Measurements from ENCODE around the gene XRCC2. TPM values are rescaled to one million over a fixed set of nuclear protein-coding genes. Genes with fewer than 3 reads are reported as not detected.
"Not testable (repeated sequence)": the region's sequence is repeated elsewhere in the genome, so short reads cannot be mapped to it uniquely, and the experiment has no call there.

XRCC2 gene
- polyA plus RNA-seq (2013, experiment 1 of 2) = 15.7 TPM
- 13.9 TPM for polyA plus RNA-seq (2013, experiment 2 of 2)

GRCh38 chr7:152675759-152676636 lies at the start of gene XRCC2:
TSS of gene XRCC2 (minus strand) at chr7:152676141. CDS start at chr7:152676079, 62 bp downstream.
- no peaks in the 10 kb centered on the region for H3K27me3 ChIP-seq (ENCODE audit: insufficient read depth, low read length)
- 4% methylated on average over 62 of the region's 63 CpGs for WGBS
- H3K4me3 ChIP-seq (ENCODE audit: low read length) = peak within 1 kb of the TSS; percentile 93
- H3K4me1 ChIP-seq (ENCODE audit: insufficient read depth, low read length) = peaks cover 4% of the 10 kb centered on the region; the same call in 1 of the 2 replicates
- peak within 1 kb of the TSS; percentile 84 for H3K27ac ChIP-seq (ENCODE audit: low read depth, low read length)
- no peaks in the 10 kb centered on the region for H3K9me3 ChIP-seq (ENCODE audit: insufficient read depth, low read depth, low read length)
- H3K9ac ChIP-seq (ENCODE audit: low read depth, low read length) = peak within 1 kb of the TSS; percentile 98
- peaks cover 25% of the 10 kb centered on the region for H3K36me3 ChIP-seq (ENCODE audit: insufficient read depth, low read length)

- H3K27me3 ChIP-seq (ENCODE audit: insufficient read depth, low read length) = no peaks in the 10 kb centered on the region
- no peaks in the 10 kb centered on the region for H3K36me3 ChIP-seq (ENCODE audit: insufficient read depth, low read length)
- H3K4me3 ChIP-seq (ENCODE audit: low read length) = no peak overlapping the region
- H3K4me1 ChIP-seq (ENCODE audit: insufficient read depth, low read length) = no peaks in the 10 kb centered on the region
- 89% methylated on average over 2 of the region's 2 CpGs for WGBS
- no peak overlapping the region for H3K27ac ChIP-seq (ENCODE audit: low read depth, low read length)
- H3K9ac ChIP-seq (ENCODE audit: low read depth, low read length) = no peak overlapping the region
- no peaks in the 10 kb centered on the region for H3K9me3 ChIP-seq (ENCODE audit: insufficient read depth, low read depth, low read length)
Measured at GRCh38 chr7:152723364-152723763, 47.4 kb upstream of the XRCC2 start.

GRCh38 chr7:152712412-152713042 lies 36.6 kb upstream of the XRCC2 start:
- H3K9ac ChIP-seq (ENCODE audit: low read depth, low read length); H3K9me3 ChIP-seq (ENCODE audit: insufficient read depth, low read depth, low read length); H3K27me3 ChIP-seq (ENCODE audit: insufficient read depth, low read length); H3K36me3 ChIP-seq (ENCODE audit: insufficient read depth, low read length); H3K27ac ChIP-seq (ENCODE audit: low read depth, low read length); H3K4me3 ChIP-seq (ENCODE audit: low read length); H3K4me1 ChIP-seq (ENCODE audit: insufficient read depth, low read length): not testable (repeated sequence)
- 94% methylated on average over 1 of the region's 1 CpG for WGBS

DNA sequence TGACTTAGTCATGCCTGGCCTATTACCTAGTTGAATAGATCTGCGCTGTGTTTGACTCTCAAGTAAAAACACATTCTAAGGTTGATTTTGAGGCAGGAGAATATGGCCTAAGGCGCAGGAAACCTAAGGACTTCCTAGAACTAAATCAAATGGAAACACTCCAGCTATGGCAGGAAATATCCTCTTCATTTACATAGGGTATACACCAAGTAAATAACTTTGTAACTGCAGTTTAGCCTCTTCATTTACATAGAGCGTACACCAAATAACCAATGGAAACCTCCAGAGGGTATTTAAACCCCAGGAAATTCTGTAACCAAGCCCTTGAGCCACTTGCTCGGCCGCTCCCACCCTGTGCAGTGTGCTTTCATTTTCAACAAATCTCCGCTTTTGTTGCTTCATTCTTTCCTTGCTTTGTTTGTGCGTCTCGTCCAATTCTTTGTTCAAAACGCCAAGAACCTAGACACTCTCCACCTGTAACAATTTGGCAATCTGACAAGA lies 35.6 kb upstream of the XRCC2 start:
- no peak overlapping the region for H3K27ac ChIP-seq (ENCODE audit: low read depth, low read length)
- H3K36me3 ChIP-seq (ENCODE audit: insufficient read depth, low read length) = no peaks in the 10 kb centered on the region
- no peaks in the 10 kb centered on the region for H3K27me3 ChIP-seq (ENCODE audit: insufficient read depth, low read length)
- no peak overlapping the region for H3K9ac ChIP-seq (ENCODE audit: low read depth, low read length)
- H3K9me3 ChIP-seq (ENCODE audit: insufficient read depth, low read depth, low read length) = no peaks in the 10 kb centered on the region
- 95% methylated on average over 9 of the region's 9 CpGs for WGBS
- no peaks in the 10 kb centered on the region; the same call in 1 of the 2 replicates for H3K4me1 ChIP-seq (ENCODE audit: insufficient read depth, low read length)
- H3K4me3 ChIP-seq (ENCODE audit: low read length) = no peak overlapping the region

DNA sequence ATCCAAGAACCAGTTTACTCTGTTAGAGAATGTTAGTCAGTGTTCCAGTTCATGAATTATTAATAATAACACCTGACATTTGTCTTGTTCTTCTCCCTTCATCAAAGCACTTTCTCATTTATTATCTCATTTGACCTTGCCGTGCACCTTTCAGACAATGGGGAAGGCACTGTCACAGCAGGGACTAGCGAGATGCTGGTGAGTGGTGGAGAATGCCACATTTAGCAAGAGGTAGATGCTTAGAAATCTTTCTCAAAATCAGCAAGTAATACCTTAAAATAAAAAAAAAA lies 34.2 kb upstream of the XRCC2 start:
- H3K36me3 ChIP-seq (ENCODE audit: insufficient read depth, low read length) = no peaks in the 10 kb centered on the region
- no peaks in the 10 kb centered on the region for H3K27me3 ChIP-seq (ENCODE audit: insufficient read depth, low read length)
- H3K4me1 ChIP-seq (ENCODE audit: insufficient read depth, low read length) = no peaks in the 10 kb centered on the region; the same call in 1 of the 2 replicates
- H3K27ac ChIP-seq (ENCODE audit: low read depth, low read length) = no peak overlapping the region
- no peak overlapping the region for H3K9ac ChIP-seq (ENCODE audit: low read depth, low read length)
- peaks cover 5% of the 10 kb centered on the region for H3K9me3 ChIP-seq (ENCODE audit: insufficient read depth, low read depth, low read length)
- H3K4me3 ChIP-seq (ENCODE audit: low read length) = no peak overlapping the region
- 60% methylated on average over 1 of the region's 2 CpGs for WGBS

- Histone ChIP-seq H3K27me3 (ENCODE audit: insufficient read depth, low read length) (no peaks in the 10 kb centered on the region), H3K27ac (ENCODE audit: low read depth, low read length) (no peak overlapping the region), H3K4me1 (ENCODE audit: insufficient read depth, low read length) (no peaks in the 10 kb centered on the region; the same call in 1 of the 2 replicates), H3K9ac (ENCODE audit: low read depth, low read length) (no peak overlapping the region), H3K4me3 (ENCODE audit: low read length) (no peak overlapping the region), H3K36me3 (ENCODE audit: insufficient read depth, low read length) (no peaks in the 10 kb centered on the region), H3K9me3 (ENCODE audit: insufficient read depth, low read depth, low read length) (peaks cover 10% of the 10 kb centered on the region)
- WGBS = 90% methylated on average over 4 of the region's 5 CpGs
Measured at GRCh38 chr7:152709287-152710152, 33.6 kb upstream of the XRCC2 start.

DNA sequence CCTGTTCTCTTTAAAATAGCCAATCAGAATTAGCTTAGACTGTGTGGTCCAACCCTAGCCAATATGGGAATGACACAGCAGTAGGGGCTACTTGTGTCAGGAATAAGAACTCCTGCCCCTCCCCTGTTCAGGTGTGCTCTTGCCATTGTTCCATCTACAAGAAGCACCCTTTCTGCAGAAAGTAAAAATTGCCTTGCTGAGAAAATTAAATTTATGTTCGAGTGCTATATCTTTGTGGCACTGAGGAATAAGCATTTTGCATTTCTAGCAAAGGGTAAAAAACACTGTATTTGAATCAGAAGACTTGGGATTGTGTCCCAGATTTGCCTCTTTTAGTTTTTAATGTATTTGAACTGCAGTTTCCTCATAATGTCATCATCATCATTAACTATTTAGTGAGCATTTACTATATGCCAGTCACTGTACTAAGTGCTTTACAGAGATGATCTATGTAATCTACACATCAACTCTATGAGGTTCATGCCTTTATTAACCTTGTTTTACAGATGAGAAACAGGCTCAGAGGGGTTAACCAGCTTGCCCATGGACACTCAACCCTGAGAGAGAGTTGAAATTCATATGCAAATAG lies 28.9 kb upstream of the XRCC2 start:
- no peak overlapping the region for H3K4me3 ChIP-seq (ENCODE audit: low read length)
- H3K9ac ChIP-seq (ENCODE audit: low read depth, low read length) = no peak overlapping the region
- 79% methylated on average over 1 of the region's 1 CpG for WGBS
- H3K27me3 ChIP-seq (ENCODE audit: insufficient read depth, low read length) = no peaks in the 10 kb centered on the region
- H3K9me3 ChIP-seq (ENCODE audit: insufficient read depth, low read depth, low read length) = peaks cover 19% of the 10 kb centered on the region
- H3K36me3 ChIP-seq (ENCODE audit: insufficient read depth, low read length) = no peaks in the 10 kb centered on the region
- H3K27ac ChIP-seq (ENCODE audit: low read depth, low read length) = no peak overlapping the region
- H3K4me1 ChIP-seq (ENCODE audit: insufficient read depth, low read length) = no peaks in the 10 kb centered on the region

DNA sequence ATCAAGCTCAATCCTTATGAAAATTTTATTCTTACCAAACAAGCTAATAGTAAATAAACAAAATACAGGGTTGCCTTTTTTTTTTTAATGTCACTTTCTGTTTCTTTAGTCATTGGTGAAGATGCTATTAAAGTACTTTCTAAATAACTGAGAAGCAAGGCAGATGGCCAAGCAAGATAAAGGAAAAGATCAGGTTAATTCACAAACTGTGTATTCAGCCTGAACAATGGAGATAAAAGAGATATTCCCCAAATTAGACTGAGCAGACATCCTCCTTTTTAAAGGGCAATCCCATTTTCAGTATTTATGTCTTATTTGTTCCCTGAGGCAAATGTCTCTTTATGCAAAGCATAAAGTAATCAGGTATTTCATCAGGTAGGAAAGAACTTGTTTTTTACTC lies 23.1 kb upstream of the XRCC2 start:
- Histone ChIP-seq H3K27ac (ENCODE audit: low read depth, low read length) (no peak overlapping the region), H3K27me3 (ENCODE audit: insufficient read depth, low read length) (no peaks in the 10 kb centered on the region), H3K9me3 (ENCODE audit: insufficient read depth, low read depth, low read length) (peaks cover 4% of the 10 kb centered on the region), H3K4me3 (ENCODE audit: low read length) (no peak overlapping the region), H3K9ac (ENCODE audit: low read depth, low read length) (no peak overlapping the region), H3K36me3 (ENCODE audit: insufficient read depth, low read length) (no peaks in the 10 kb centered on the region), H3K4me1 (ENCODE audit: insufficient read depth, low read length) (no peaks in the 10 kb centered on the region)

DNA sequence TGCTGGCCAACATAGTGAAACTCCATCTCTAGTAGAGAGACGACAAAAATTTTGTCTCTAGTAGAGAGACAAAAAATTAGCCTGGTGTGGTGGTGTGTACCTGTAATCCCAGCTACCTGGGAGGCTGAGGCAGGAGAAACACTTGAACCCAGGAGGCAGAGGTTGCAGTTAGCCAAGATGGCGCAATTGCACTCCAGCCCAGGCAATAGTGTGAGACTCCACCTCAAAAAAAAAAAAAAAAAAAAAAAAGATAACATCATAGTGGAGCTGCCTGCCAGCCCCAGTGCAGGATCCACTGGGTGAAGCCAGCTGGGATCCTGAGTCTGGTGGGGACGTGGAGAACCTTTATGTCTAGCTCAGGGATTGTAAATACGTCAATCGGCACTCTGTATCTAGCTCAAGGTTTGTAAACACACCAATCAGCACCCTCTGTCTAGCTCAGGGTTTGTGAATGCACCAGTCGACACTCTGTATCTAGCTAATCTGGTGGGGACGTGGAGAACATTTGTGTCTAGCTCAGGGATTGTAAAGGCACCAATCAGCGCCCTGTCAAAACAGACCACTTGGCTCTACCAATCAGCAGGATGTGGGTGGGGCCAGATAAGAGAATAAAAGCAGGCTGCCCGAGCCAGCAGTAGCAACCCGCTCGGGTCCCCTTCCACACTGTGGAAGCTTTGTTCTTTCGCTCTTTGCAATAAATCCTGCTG lies 21.5 kb upstream of the XRCC2 start:
- H3K4me1 ChIP-seq (ENCODE audit: insufficient read depth, low read length); H3K4me3 ChIP-seq (ENCODE audit: low read length); H3K9me3 ChIP-seq (ENCODE audit: insufficient read depth, low read depth, low read length); H3K27me3 ChIP-seq (ENCODE audit: insufficient read depth, low read length); H3K9ac ChIP-seq (ENCODE audit: low read depth, low read length); H3K27ac ChIP-seq (ENCODE audit: low read depth, low read length); H3K36me3 ChIP-seq (ENCODE audit: insufficient read depth, low read length): not testable (repeated sequence)
- WGBS = 93% methylated on average over 8 of the region's 12 CpGs

- H3K9me3 ChIP-seq (ENCODE audit: insufficient read depth, low read depth, low read length); H3K27ac ChIP-seq (ENCODE audit: low read depth, low read length); H3K4me3 ChIP-seq (ENCODE audit: low read length); H3K9ac ChIP-seq (ENCODE audit: low read depth, low read length); H3K4me1 ChIP-seq (ENCODE audit: insufficient read depth, low read length); H3K27me3 ChIP-seq (ENCODE audit: insufficient read depth, low read length); H3K36me3 ChIP-seq (ENCODE audit: insufficient read depth, low read length): not testable (repeated sequence)
- 94% methylated on average over 1 of the region's 2 CpGs for whole genome bisulfite sequencing
Measured at GRCh38 chr7:152692196-152692595, 16.3 kb upstream of the XRCC2 start.

All from HUES64 (cell line).